ENCODE data around the gene OR8S1.
"Not testable (repeated sequence)": the region's sequence is repeated elsewhere in the genome, so short reads cannot be mapped to it uniquely, and the experiment has no call there.

DNA sequence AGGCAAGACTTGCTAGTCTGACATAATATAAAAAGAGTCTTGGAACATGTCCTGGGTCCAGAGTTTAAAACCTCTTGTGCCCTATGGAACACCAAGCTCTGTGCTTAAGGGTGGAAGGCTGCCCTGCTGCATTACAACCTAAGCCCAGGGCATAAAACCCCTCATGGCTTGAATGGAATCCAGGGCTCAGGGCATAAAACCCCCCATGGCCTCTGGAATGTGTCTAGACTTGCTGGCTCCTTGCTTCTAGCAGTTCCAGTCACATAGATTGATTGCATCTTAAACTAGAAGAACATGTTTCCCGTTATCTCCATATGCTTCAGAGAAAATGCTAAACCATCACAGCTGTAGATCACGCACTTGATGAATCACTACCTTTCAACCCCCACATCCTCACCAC lies 18.6 kb upstream of the OR8S1 start:
- not testable (repeated sequence) for TF ChIP-seq RAD21 (IDR thresholded peaks at IDR 0.05; ENCODE audit: insufficient read depth, low read depth, low read length); NR2F1 (conservative IDR thresholded peaks at IDR 0.05); NBN (IDR thresholded peaks at IDR 0.05); HCFC1 (IDR thresholded peaks at IDR 0.05; ENCODE audit: low read length); SMAD1 (IDR thresholded peaks at IDR 0.05; ENCODE audit: low read depth, partially characterized antibody); TARDBP (IDR thresholded peaks at IDR 0.05; ENCODE audit: borderline replicate concordance); EZH2 (IDR thresholded peaks at IDR 0.05; ENCODE audit: borderline replicate concordance, control insufficient read depth, low read depth, low read length)
- TF ChIP-seq, protein P1, sequence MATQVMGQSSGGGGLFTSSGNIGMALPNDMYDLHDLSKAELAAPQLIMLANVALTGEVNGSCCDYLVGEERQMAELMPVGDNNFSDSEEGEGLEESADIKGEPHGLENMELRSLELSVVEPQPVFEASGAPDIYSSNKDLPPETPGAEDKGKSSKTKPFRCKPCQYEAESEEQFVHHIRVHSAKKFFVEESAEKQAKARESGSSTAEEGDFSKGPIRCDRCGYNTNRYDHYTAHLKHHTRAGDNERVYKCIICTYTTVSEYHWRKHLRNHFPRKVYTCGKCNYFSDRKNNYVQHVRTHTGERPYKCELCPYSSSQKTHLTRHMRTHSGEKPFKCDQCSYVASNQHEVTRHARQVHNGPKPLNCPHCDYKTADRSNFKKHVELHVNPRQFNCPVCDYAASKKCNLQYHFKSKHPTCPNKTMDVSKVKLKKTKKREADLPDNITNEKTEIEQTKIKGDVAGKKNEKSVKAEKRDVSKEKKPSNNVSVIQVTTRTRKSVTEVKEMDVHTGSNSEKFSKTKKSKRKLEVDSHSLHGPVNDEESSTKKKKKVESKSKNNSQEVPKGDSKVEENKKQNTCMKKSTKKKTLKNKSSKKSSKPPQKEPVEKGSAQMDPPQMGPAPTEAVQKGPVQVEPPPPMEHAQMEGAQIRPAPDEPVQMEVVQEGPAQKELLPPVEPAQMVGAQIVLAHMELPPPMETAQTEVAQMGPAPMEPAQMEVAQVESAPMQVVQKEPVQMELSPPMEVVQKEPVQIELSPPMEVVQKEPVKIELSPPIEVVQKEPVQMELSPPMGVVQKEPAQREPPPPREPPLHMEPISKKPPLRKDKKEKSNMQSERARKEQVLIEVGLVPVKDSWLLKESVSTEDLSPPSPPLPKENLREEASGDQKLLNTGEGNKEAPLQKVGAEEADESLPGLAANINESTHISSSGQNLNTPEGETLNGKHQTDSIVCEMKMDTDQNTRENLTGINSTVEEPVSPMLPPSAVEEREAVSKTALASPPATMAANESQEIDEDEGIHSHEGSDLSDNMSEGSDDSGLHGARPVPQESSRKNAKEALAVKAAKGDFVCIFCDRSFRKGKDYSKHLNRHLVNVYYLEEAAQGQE (IDR thresholded peaks at IDR 0.05; ENCODE audit: low read depth, low read length) = not testable (repeated sequence)
- TF ChIP-seq, protein P2, sequence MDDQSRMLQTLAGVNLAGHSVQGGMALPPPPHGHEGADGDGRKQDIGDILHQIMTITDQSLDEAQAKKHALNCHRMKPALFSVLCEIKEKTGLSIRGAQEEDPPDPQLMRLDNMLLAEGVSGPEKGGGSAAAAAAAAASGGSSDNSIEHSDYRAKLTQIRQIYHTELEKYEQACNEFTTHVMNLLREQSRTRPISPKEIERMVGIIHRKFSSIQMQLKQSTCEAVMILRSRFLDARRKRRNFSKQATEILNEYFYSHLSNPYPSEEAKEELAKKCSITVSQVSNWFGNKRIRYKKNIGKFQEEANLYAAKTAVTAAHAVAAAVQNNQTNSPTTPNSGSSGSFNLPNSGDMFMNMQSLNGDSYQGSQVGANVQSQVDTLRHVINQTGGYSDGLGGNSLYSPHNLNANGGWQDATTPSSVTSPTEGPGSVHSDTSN (IDR thresholded peaks at IDR 0.05; ENCODE audit: insufficient replicate concordance, low read depth, low read length) = not testable (repeated sequence)
- TF ChIP-seq, protein P3, sequence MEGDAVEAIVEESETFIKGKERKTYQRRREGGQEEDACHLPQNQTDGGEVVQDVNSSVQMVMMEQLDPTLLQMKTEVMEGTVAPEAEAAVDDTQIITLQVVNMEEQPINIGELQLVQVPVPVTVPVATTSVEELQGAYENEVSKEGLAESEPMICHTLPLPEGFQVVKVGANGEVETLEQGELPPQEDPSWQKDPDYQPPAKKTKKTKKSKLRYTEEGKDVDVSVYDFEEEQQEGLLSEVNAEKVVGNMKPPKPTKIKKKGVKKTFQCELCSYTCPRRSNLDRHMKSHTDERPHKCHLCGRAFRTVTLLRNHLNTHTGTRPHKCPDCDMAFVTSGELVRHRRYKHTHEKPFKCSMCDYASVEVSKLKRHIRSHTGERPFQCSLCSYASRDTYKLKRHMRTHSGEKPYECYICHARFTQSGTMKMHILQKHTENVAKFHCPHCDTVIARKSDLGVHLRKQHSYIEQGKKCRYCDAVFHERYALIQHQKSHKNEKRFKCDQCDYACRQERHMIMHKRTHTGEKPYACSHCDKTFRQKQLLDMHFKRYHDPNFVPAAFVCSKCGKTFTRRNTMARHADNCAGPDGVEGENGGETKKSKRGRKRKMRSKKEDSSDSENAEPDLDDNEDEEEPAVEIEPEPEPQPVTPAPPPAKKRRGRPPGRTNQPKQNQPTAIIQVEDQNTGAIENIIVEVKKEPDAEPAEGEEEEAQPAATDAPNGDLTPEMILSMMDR (IDR thresholded peaks at IDR 0.05 in 2 of 3, conservative IDR thresholded peaks at IDR 0.05 in 1 of 3; ENCODE audit: control insufficient read depth in 2 of 3, extremely low read depth in 1 of 3, insufficient read depth in 1 of 3, low read depth in 3 of 3, low read length in 3 of 3) = not testable (repeated sequence)
- TF ChIP-seq, protein P4, sequence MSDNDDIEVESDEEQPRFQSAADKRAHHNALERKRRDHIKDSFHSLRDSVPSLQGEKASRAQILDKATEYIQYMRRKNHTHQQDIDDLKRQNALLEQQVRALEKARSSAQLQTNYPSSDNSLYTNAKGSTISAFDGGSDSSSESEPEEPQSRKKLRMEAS (IDR thresholded peaks at IDR 0.05; ENCODE audit: low read depth, low read length) = not testable (repeated sequence)
- TF ChIP-seq, protein P5, sequence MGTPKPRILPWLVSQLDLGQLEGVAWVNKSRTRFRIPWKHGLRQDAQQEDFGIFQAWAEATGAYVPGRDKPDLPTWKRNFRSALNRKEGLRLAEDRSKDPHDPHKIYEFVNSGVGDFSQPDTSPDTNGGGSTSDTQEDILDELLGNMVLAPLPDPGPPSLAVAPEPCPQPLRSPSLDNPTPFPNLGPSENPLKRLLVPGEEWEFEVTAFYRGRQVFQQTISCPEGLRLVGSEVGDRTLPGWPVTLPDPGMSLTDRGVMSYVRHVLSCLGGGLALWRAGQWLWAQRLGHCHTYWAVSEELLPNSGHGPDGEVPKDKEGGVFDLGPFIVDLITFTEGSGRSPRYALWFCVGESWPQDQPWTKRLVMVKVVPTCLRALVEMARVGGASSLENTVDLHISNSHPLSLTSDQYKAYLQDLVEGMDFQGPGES (IDR thresholded peaks at IDR 0.05) = not testable (repeated sequence)
